K562 (cell line): ENCODE results near the gene THEM5. TPM values are rescaled to one million over a fixed set of nuclear protein-coding genes. Genes with fewer than 3 reads are reported as not detected.

Experiments
- ATAC-seq: fragments of 200-7000 bp; cut with Tn5 transposase; 3 replicates; pipeline ENCODE4 v1.9.1; 2020; ENCODE audit warnings: moderate library complexity
- BruUV-seq: library from RNA; stranded (reverse); fragments of 400-500 nt; replicated peaks from 2 replicates; lab custom pipeline; 2021; lab: Mats Ljungman, UMichigan
- CTCF ChIA-PET: fragments of 300-600 bp; formaldehyde crosslinking; extraction: SDS; loops from one replicate; lab custom pipeline; 2021; ENCODE audit warnings: low intra/inter-chr PET ratio; lab: Yijun Ruan, JAX
- POLR2A ChIA-PET: fragments of 300-600, 350-650 bp; sonication (Branson Sonifier 250); formaldehyde crosslinking; extraction: SDS; loops from one replicate; lab custom pipeline; 2021; ENCODE audit warnings: antibody characterized with exemption, inconsistent platforms; lab: Yijun Ruan, JAX
- DNase-seq, 4 experiments: peaks; one replicate each; pipeline versions ENCODE4 v3.0.0 to v3.0.0-alpha.2; 2011 to 2018; ENCODE audit warnings: low spot score in 3 of 4, mixed read lengths in 3 of 4; ENCODE audit errors: extremely low read depth in 1 of 4
- FAIRE-seq: peaks from 2 replicates; lab custom pipeline; 2011; peaks lifted over from hg19 to GRCh38; lab: Jason Lieb, UNC
- H2AFZ ChIP-seq: 2 replicates; pipeline ENCODE4 v1.6.0; 2011; ENCODE audit warnings: low read depth, low read length, control low read depth, inconsistent platforms
- H3K27ac ChIP-seq: fragments of 200-600 bp; 3 replicates; pipeline ENCODE4 v1.8.0; 2011; ENCODE audit warnings: low read depth, mild to moderate bottlenecking, control low read depth, inconsistent platforms, low read length, moderate library complexity, mixed read lengths; ENCODE audit errors: extremely low read depth
- H3K27me3 ChIP-seq, 2 experiments: fragments of 300-600 bp in 1 of 2; 2 replicates in 1 of 2; 3 replicates in 1 of 2; pipeline versions ENCODE4 v1.6.0 to v1.8.0; 2011; ENCODE audit warnings: inconsistent platforms in 2 of 2, low read length in 2 of 2, mild to moderate bottlenecking in 1 of 2, mixed read lengths in 1 of 2, moderate library complexity in 1 of 2; ENCODE audit not compliant: control insufficient read depth in 2 of 2, insufficient read depth in 2 of 2
- H3K36me3 ChIP-seq: fragments of 300-600 bp; 3 replicates; pipeline ENCODE4 v1.8.0; 2011; ENCODE audit warnings: mild to moderate bottlenecking, low read length, inconsistent platforms; ENCODE audit not compliant: control insufficient read depth, insufficient read depth
- H3K4me1 ChIP-seq, 2 experiments: fragments of 200-600 bp in 1 of 2; replicated peaks in 1 of 2; 2 replicates in 1 of 2; 3 replicates in 1 of 2; pipeline versions ENCODE4 v1.5.1 to v1.8.0; 2011; ENCODE audit warnings: inconsistent platforms in 2 of 2, low read length in 2 of 2, mild to moderate bottlenecking in 1 of 2, mixed read lengths in 1 of 2, moderate library complexity in 1 of 2; ENCODE audit not compliant: control insufficient read depth in 2 of 2, insufficient read depth in 2 of 2
- H3K4me2 ChIP-seq: 2 replicates; pipeline ENCODE4 v1.6.1; 2011; ENCODE audit warnings: low read length, control low read depth, inconsistent platforms, mixed read lengths; ENCODE audit not compliant: insufficient read depth
- H3K4me3 ChIP-seq: fragments of 200-600 bp; sonication (generic), shearing (Covaris generic); 2 replicates; pipeline ENCODE4 v1.5.1; 2016; ENCODE audit warnings: control low read depth, inconsistent platforms
- H3K79me2 ChIP-seq: fragments of 200-600 bp; 3 replicates; pipeline ENCODE4 v1.8.0; 2011; ENCODE audit warnings: low read length, inconsistent platforms; ENCODE audit not compliant: control insufficient read depth, insufficient read depth
- H3K9ac ChIP-seq, 2 experiments: 2 replicates each; pipeline versions ENCODE4 v1.6.0 to v1.6.1; 2011; ENCODE audit warnings: low read depth in 2 of 2, low read length in 2 of 2, control low read depth in 1 of 2, inconsistent platforms in 1 of 2, mild to moderate bottlenecking in 1 of 2, mixed read lengths in 1 of 2; ENCODE audit not compliant: insufficient read depth in 1 of 2
- H3K9me1 ChIP-seq: one replicate; pipeline ENCODE4 v1.6.0; 2011; ENCODE audit warnings: inconsistent platforms, mild to moderate bottlenecking, low read length, moderate library complexity; ENCODE audit not compliant: control insufficient read depth, insufficient read depth
- H3K9me3 ChIP-seq: replicated peaks from 2 replicates; pipeline ENCODE4 v1.5.1; 2011; ENCODE audit warnings: low read depth, low read length, inconsistent platforms; ENCODE audit not compliant: control insufficient read depth, insufficient read depth
- H4K20me1 ChIP-seq: replicated peaks from 2 replicates; pipeline ENCODE4 v1.6.1; 2011; ENCODE audit warnings: low read length, inconsistent platforms, mixed read lengths; ENCODE audit not compliant: control insufficient read depth, insufficient read depth
- ARNT ChIP-seq, 2 experiments: fragments of 450-650 bp; IDR thresholded peaks; 2 replicates each; pipeline ENCODE4 v1.6.1; 2016; ENCODE audit warnings: mild to moderate bottlenecking in 1 of 2
- FOS ChIP-seq: IDR thresholded peaks from 3 replicates; pipeline ENCODE4 v1.6.1; 2011; ENCODE audit not compliant: insufficient read length; ENCODE audit errors: extremely low read depth
- MCM5 ChIP-seq: fragments of 450-650 bp; IDR thresholded peaks from 2 replicates; pipeline ENCODE4 v1.6.1; 2016; ENCODE audit warnings: low read depth
- MNT ChIP-seq, 2 experiments: fragments of 450-650 bp; conservative IDR thresholded peaks; 2 replicates each; pipeline ENCODE4 v1.6.1; 2017; ENCODE audit warnings: mild to moderate bottlenecking in 2 of 2, moderate library complexity in 2 of 2
- RFX1 ChIP-seq: fragments of 450-650 bp; IDR thresholded peaks from 2 replicates; pipeline ENCODE4 v1.6.1; 2016; ENCODE audit warnings: mild to moderate bottlenecking, moderate library complexity
- SIRT6 ChIP-seq: IDR thresholded peaks from one replicate; pipeline ENCODE4 v1.6.1; 2012; ENCODE audit warnings: low read depth, mild to moderate bottlenecking, control low read depth, inconsistent platforms, low read length, moderate library complexity
- USF2 ChIP-seq: sonication (generic); formaldehyde crosslinking; IDR thresholded peaks from 2 replicates; pipeline ENCODE4 v1.5.0; 2020; ENCODE audit warnings: missing genetic modification reagents
- ZBTB5 ChIP-seq: fragments of 450-650 bp; IDR thresholded peaks from 2 replicates; pipeline ENCODE4 v1.6.1; 2017; ENCODE audit warnings: antibody characterized with exemption
- ZNF695 ChIP-seq: fragments of 450-650 bp; formaldehyde crosslinking; IDR thresholded peaks from 2 replicates; pipeline ENCODE4 v1.4.0; 2020; ENCODE audit warnings: mild to moderate bottlenecking, moderate library complexity
- WGBS: fragments of 100-300 bp; shearing (Covaris generic); methylation state at CpG from one replicate; pipeline ENCODE4 v1.1.6; 2016; ENCODE audit warnings: low coverage, mixed read lengths; ENCODE audit not compliant: insufficient coverage; ENCODE audit errors: missing lambda C conversion rate; 5-methylcytosine and 5-hydroxymethylcytosine counted together
- in situ Hi-C: fragments of 300-500 bp; cut with MboI; formaldehyde crosslinking; loops from 4 replicates; pipeline ENCODE4 v1.15.0; 2018; ENCODE audit warnings: inconsistent platforms, mixed read lengths
- intact Hi-C: fragments of 100-400 bp; cut with micrococcal nuclease; formaldehyde crosslinking; loops from 2 replicates; pipeline ENCODE4 v1.14.2; 2022
- polyA plus RNA-seq, 8 experiments: library from polyadenylated mRNA; depleted of rRNA in 4 of 8; stranded (reverse) in 5 of 8; unstranded in 3 of 8; fragments of >200 nt; fragmentation: Nextera tagmentation in 2 of 8; fragmentation: Illumina TruSeq in 1 of 8; extraction: Ambion mirVana in 2 of 8; extraction: Trizol in 1 of 8; gene quantifications; 2 replicates each; pipeline versions ENCODE4 v1.2.1 to v1.2.3, GENCODE V29; 2011 to 2014; ENCODE audit warnings: inconsistent platforms in 1 of 8, missing spikeins in 1 of 8
- total RNA-seq, 7 experiments: library from RNA; depleted of rRNA in 6 of 7; stranded (reverse); fragments of >200 nt in 6 of 7; fragmentation: Illumina TruSeq in 2 of 7; extraction: Trizol in 2 of 7; gene quantifications; 2 replicates each; pipeline versions ENCODE4 v1.2.1 to v1.2.3, GENCODE V29; 2011 to 2021; ENCODE audit warnings: low replicate concordance in 1 of 7

Gene THEM5
- total and polyA plus RNA-seq, 9 of the 15 experiments (the other 6 are each of a cell fraction or from before 2014, with no cell fraction given), result not detected

- POLR2A ChIA-PET, result interaction anchor here (1.0 kb wide), 1 partner anchor 18 kb away, joined by 3 read pairs; no protein-coding TSS in a partner anchor
- H3K27ac ChIP-seq, result no peak overlapping the region
- no peaks in the 10 kb centered on the region for H3K9me3 ChIP-seq
- peaks cover 0 to 8% of the 10 kb centered on the region in 2 experiments; a peak in 1 of 5 replicates for H3K4me1 ChIP-seq
- BruUV-seq, result no TSS peak
- peaks cover 56 to 92% of the 10 kb centered on the region in 2 experiments for H3K27me3 ChIP-seq
- peaks cover 19% of the 10 kb centered on the region for H4K20me1 ChIP-seq
- no peak for ATAC-seq
- TF ChIP-seq ARNT (IDR thresholded peaks at IDR 0.05), result no peak
- TF ChIP-seq ZNF695 (CRISPR knock-in tag), result no peak
- TF ChIP-seq MCM5, result no peak
- TF ChIP-seq MNT (conservative IDR thresholded peaks at IDR 0.05), result no peak
- no peak for TF ChIP-seq FOS
- no peak for TF ChIP-seq SIRT6
- no peak for TF ChIP-seq USF2 (CRISPR knock-in tag)
- TF ChIP-seq ZBTB5, result no peak
- TF ChIP-seq RFX1, result no peak
- TF ChIP-seq, all 486 proteins: peak for 0
- CTCF ChIA-PET, result no interaction called here
- Histone ChIP-seq H3K9me1 (no peaks in the 10 kb centered on the region), H3K9ac (no peak overlapping the region), H2AFZ (no peak overlapping the region), H3K79me2 (no peaks in the 10 kb centered on the region), H3K4me3 (no peak overlapping the region), H3K4me2 (no peak overlapping the region), H3K36me3 (no peaks in the 10 kb centered on the region)
- in situ Hi-C loops, result no loop called here
- 0% methylated on average over 3 of the region's 3 CpGs for WGBS
- FAIRE-seq (no peak), DNase-seq (no peak)
- intact Hi-C loops, result no loop called here
Observed at GRCh38 chr1:151803915-151804314, 49.6 kb downstream of the THEM5 start.
